A549 (cell line): ENCODE data around the gene ZNF211.
A peak's percentile ranks its signal among the peaks of the same experiment; 100 is the strongest.

ENCODE experiments used
- CHD2 ChIP-seq: fragments of 150-350 bp; IDR thresholded peaks from 2 replicates; pipeline ENCODE4 v1.6.1; 2014; ENCODE audit warnings: low read length; ENCODE audit not compliant: partially characterized antibody
- ESRRA ChIP-seq: fragments of 150-350 bp; IDR thresholded peaks from 2 replicates; pipeline ENCODE4 v1.6.1; 2014; ENCODE audit warnings: mild to moderate bottlenecking, low read length, borderline replicate concordance
- HOXA7 ChIP-seq: fragments of 250-450 bp; sonication (Bioruptor Pico); IDR thresholded peaks from 2 replicates; pipeline ENCODE4 v1.5.0; 2020; ENCODE audit warnings: mild to moderate bottlenecking, moderate library complexity
- POLR2A ChIP-seq: IDR thresholded peaks from 2 replicates; pipeline ENCODE4 v1.6.1; 2012; ENCODE audit warnings: mild to moderate bottlenecking, low read length
- RCOR1 ChIP-seq: fragments of 150-350 bp; IDR thresholded peaks from 2 replicates; pipeline ENCODE4 v1.6.1; 2014; ENCODE audit warnings: antibody characterized with exemption, low read length, low read depth
- REST ChIP-seq: fragments of 200-600 bp; sonication (generic); IDR thresholded peaks from 2 replicates; pipeline ENCODE4 v1.6.1; 2016; ENCODE audit warnings: antibody characterized with exemption, mild to moderate bottlenecking, moderate library complexity
- SMC3 ChIP-seq: fragments of >200 bp; sonication (Bioruptor Twin); formaldehyde crosslinking; IDR thresholded peaks from 3 replicates; pipeline ENCODE4 v1.6.1; 2018; ENCODE audit warnings: inconsistent platforms
- USF2 ChIP-seq: fragments of 450-650 bp; IDR thresholded peaks from 2 replicates; pipeline ENCODE4 v1.6.1; 2014; ENCODE audit warnings: antibody characterized with exemption
- ZFP36 ChIP-seq: fragments of 450-650 bp; IDR thresholded peaks from 2 replicates; pipeline ENCODE4 v1.6.1; 2014; ENCODE audit warnings: borderline replicate concordance; ENCODE audit not compliant: partially characterized antibody
- ZSCAN20 ChIP-seq: fragments of 250-450 bp; sonication (Bioruptor Pico); IDR thresholded peaks from 2 replicates; pipeline ENCODE4 v1.8.0; 2022; ENCODE audit warnings: mild to moderate bottlenecking, moderate library complexity
- TF ChIP-seq, protein P1 (sequence below): fragments of >200 bp; sonication (Bioruptor Twin); formaldehyde crosslinking; IDR thresholded peaks from 3 replicates; pipeline ENCODE4 v1.5.1; 2016

GRCh38 chr19:57613941-57614743 is 18.8 kb upstream of the ZNF211 start, which contains the start of gene ZNF134:
- TF ChIP-seq, protein P1, sequence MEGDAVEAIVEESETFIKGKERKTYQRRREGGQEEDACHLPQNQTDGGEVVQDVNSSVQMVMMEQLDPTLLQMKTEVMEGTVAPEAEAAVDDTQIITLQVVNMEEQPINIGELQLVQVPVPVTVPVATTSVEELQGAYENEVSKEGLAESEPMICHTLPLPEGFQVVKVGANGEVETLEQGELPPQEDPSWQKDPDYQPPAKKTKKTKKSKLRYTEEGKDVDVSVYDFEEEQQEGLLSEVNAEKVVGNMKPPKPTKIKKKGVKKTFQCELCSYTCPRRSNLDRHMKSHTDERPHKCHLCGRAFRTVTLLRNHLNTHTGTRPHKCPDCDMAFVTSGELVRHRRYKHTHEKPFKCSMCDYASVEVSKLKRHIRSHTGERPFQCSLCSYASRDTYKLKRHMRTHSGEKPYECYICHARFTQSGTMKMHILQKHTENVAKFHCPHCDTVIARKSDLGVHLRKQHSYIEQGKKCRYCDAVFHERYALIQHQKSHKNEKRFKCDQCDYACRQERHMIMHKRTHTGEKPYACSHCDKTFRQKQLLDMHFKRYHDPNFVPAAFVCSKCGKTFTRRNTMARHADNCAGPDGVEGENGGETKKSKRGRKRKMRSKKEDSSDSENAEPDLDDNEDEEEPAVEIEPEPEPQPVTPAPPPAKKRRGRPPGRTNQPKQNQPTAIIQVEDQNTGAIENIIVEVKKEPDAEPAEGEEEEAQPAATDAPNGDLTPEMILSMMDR = no peak; the same call in 2 of the 3 replicates
- TF ChIP-seq POLR2A = peak; percentile 30; the same call in 1 of the 2 replicates
- TF ChIP-seq HOXA7 (CRISPR knock-in tag) = no peak
- no peak for TF ChIP-seq USF2
- TF ChIP-seq REST = no peak
- TF ChIP-seq RCOR1 = no peak
- no peak for TF ChIP-seq ESRRA
- no peak for TF ChIP-seq CHD2
- no peak for TF ChIP-seq ZFP36
- no peak for TF ChIP-seq ZSCAN20
- TF ChIP-seq SMC3 = peak; percentile 26; the same call in 2 of the 3 replicates
